Liver (tissue), 3 donors: Measurements from ENCODE around the gene MYB.

Source experiments
- CTCF ChIP-seq: fragments of 150-350 bp; IDR thresholded peaks from 2 replicates; pipeline ENCODE4 v1.5.1; 2017; ENCODE audit warnings: improper control_type of control experiment, low read depth, low read length; ENCODE audit not compliant: missing input control
- RAD21 ChIP-seq, 2 donors: IDR thresholded peaks; 2 replicates each; pipeline ENCODE4 v1.6.1; 2016; ENCODE audit warnings: antibody characterized with exemption in 2 of 2, mild to moderate bottlenecking in 2 of 2
- REST ChIP-seq: IDR thresholded peaks from 2 replicates; pipeline ENCODE4 v1.6.1; 2016; ENCODE audit warnings: antibody characterized with exemption, mild to moderate bottlenecking
- donor health status: healthy.
- donor health status: healthy.

- TF ChIP-seq REST (no peak), CTCF (no peak), RAD21 (IDR thresholded peaks at IDR 0.05) (no peak)
Observed at GRCh38 chr6:135236732-135237131, 55.6 kb downstream of the MYB start.
